ENCODE results near the gene ANXA3. TPM values are rescaled to one million over a fixed set of nuclear protein-coding genes. Genes with fewer than 3 reads are reported as not detected.

ANXA3 gene
- total and polyA plus RNA-seq, 2 experiments from 2014 or later: 194 to 198 TPM

- Histone ChIP-seq H3K36me3 (replicated peaks; ENCODE audit: insufficient read depth, low read depth) (no peaks in the 10 kb centered on the region), H3K4me2 (no peak overlapping the region), H3K9me2 (replicated peaks; ENCODE audit: insufficient read depth) (no peaks in the 10 kb centered on the region), H3K27me3 (no peaks in the 10 kb centered on the region), H3K4me1 (ENCODE audit: insufficient read depth) (no peaks in the 10 kb centered on the region), H3K27ac (no peak overlapping the region), H3K9me3 (ENCODE audit: low read depth) (no peaks in the 10 kb centered on the region), H4K20me1 (ENCODE audit: insufficient read depth, poor library complexity, severe bottlenecking) (no peaks in the 10 kb centered on the region), H3K4me3 (no peak overlapping the region), H2AFZ (no peak overlapping the region), H3K79me2 (no peaks in the 10 kb centered on the region)
- TF ChIP-seq EZH2phosphoT487 (IDR thresholded peaks at IDR 0.05; ENCODE audit: low read depth, severe bottlenecking, unreplicated experiment): no peak
- no peak for TF ChIP-seq CTCF (IDR thresholded peaks at IDR 0.05; ENCODE audit: poor library complexity)
- TF ChIP-seq EZH2 (IDR thresholded peaks at IDR 0.05; ENCODE audit: borderline replicate concordance): no peak
- 78% methylated on average over 7 of the region's 7 CpGs for WGBS (ENCODE audit: low lambda C conversion rate, missing lambda C conversion rate)
- no peak for DNase-seq (ENCODE audit: low spot score)
Observed at GRCh38 chr4:78601013-78601412, 49.4 kb downstream of the ANXA3 start.

- Histone ChIP-seq H3K4me1 (ENCODE audit: insufficient read depth) (no peaks in the 10 kb centered on the region), H3K79me2 (no peaks in the 10 kb centered on the region), H3K9me3 (ENCODE audit: low read depth) (no peaks in the 10 kb centered on the region), H3K4me3 (no peak overlapping the region), H3K9me2 (replicated peaks; ENCODE audit: insufficient read depth) (no peaks in the 10 kb centered on the region), H4K20me1 (ENCODE audit: insufficient read depth, poor library complexity, severe bottlenecking) (no peaks in the 10 kb centered on the region), H3K36me3 (replicated peaks; ENCODE audit: insufficient read depth, low read depth) (no peaks in the 10 kb centered on the region), H3K27ac (no peak overlapping the region), H2AFZ (no peak overlapping the region), H3K4me2 (no peak overlapping the region), H3K27me3 (no peaks in the 10 kb centered on the region)
- no peak for DNase-seq (ENCODE audit: low spot score)
- TF ChIP-seq EZH2phosphoT487 (IDR thresholded peaks at IDR 0.05; ENCODE audit: low read depth, severe bottlenecking, unreplicated experiment) (no peak), CTCF (IDR thresholded peaks at IDR 0.05; ENCODE audit: poor library complexity) (no peak), EZH2 (IDR thresholded peaks at IDR 0.05; ENCODE audit: borderline replicate concordance) (no peak)
- 73% methylated on average over 3 of the region's 3 CpGs for WGBS (ENCODE audit: low lambda C conversion rate, missing lambda C conversion rate)
Observed at GRCh38 chr4:78602334-78602733, 50.8 kb downstream of the ANXA3 start.

GRCh38 chr4:78603384-78603783, 51.8 kb downstream of the ANXA3 start:
- no peak overlapping the region for H2AFZ ChIP-seq
- no peaks in the 10 kb centered on the region for H3K9me2 ChIP-seq (replicated peaks; ENCODE audit: insufficient read depth)
- TF ChIP-seq EZH2 (IDR thresholded peaks at IDR 0.05; ENCODE audit: borderline replicate concordance) (no peak), CTCF (IDR thresholded peaks at IDR 0.05; ENCODE audit: poor library complexity) (no peak), EZH2phosphoT487 (IDR thresholded peaks at IDR 0.05; ENCODE audit: low read depth, severe bottlenecking, unreplicated experiment) (no peak)
- H3K27ac ChIP-seq: no peak overlapping the region
- no peaks in the 10 kb centered on the region for H3K4me1 ChIP-seq (ENCODE audit: insufficient read depth)
- no peak overlapping the region for H3K4me2 ChIP-seq
- no peaks in the 10 kb centered on the region for H3K79me2 ChIP-seq
- WGBS (ENCODE audit: low lambda C conversion rate, missing lambda C conversion rate): 92% methylated on average over 3 of the region's 3 CpGs
- no peaks in the 10 kb centered on the region for H3K36me3 ChIP-seq (replicated peaks; ENCODE audit: insufficient read depth, low read depth)
- no peaks in the 10 kb centered on the region for H4K20me1 ChIP-seq (ENCODE audit: insufficient read depth, poor library complexity, severe bottlenecking)
- no peak for DNase-seq (ENCODE audit: low spot score)
- H3K27me3 ChIP-seq: no peaks in the 10 kb centered on the region
- no peak overlapping the region for H3K4me3 ChIP-seq
- H3K9me3 ChIP-seq (ENCODE audit: low read depth): no peaks in the 10 kb centered on the region

- DNase-seq (ENCODE audit: low spot score): no peak
- Histone ChIP-seq H3K36me3 (replicated peaks; ENCODE audit: insufficient read depth, low read depth) (no peaks in the 10 kb centered on the region), H3K4me3 (no peak overlapping the region), H3K9me2 (replicated peaks; ENCODE audit: insufficient read depth) (no peaks in the 10 kb centered on the region), H4K20me1 (ENCODE audit: insufficient read depth, poor library complexity, severe bottlenecking) (no peaks in the 10 kb centered on the region), H3K4me1 (ENCODE audit: insufficient read depth) (no peaks in the 10 kb centered on the region), H3K79me2 (no peaks in the 10 kb centered on the region), H3K9me3 (ENCODE audit: low read depth) (no peaks in the 10 kb centered on the region), H3K4me2 (no peak overlapping the region), H3K27ac (no peak overlapping the region), H3K27me3 (no peaks in the 10 kb centered on the region), H2AFZ (no peak overlapping the region)
- WGBS (ENCODE audit: low lambda C conversion rate, missing lambda C conversion rate): 93% methylated on average over 2 of the region's 2 CpGs
- TF ChIP-seq EZH2phosphoT487 (IDR thresholded peaks at IDR 0.05; ENCODE audit: low read depth, severe bottlenecking, unreplicated experiment): no peak
- no peak for TF ChIP-seq EZH2 (IDR thresholded peaks at IDR 0.05; ENCODE audit: borderline replicate concordance)
- no peak for TF ChIP-seq CTCF (IDR thresholded peaks at IDR 0.05; ENCODE audit: poor library complexity)
Observed at GRCh38 chr4:78604988-78605387, 53.4 kb downstream of the ANXA3 start.

Measured in hepatocyte (in vitro differentiated cells).